Right lobe of liver (tissue), 4 donors: ENCODE measurements around the gene NLRP14.

Experiments
- CTCF ChIP-seq, 4 donors: fragments of 200-600 bp in 3 of 4; fragments of 450-650 bp in 1 of 4; IDR thresholded peaks; one replicate each; pipeline versions ENCODE4 v1.5.1 to v1.8.0; 2016 to 2022; ENCODE audit warnings: antibody characterized with exemption in 4 of 4, mild to moderate bottlenecking in 2 of 4
- POLR2A ChIP-seq: fragments of 450-650 bp; IDR thresholded peaks from one replicate; pipeline ENCODE4 v1.6.1; 2017; ENCODE audit warnings: antibody characterized with exemption, mild to moderate bottlenecking
- donor health status: DM: no; HTN: no; CAD: no.
- donor health status: DM: no; HTN: no; CAD: no.
- donor health status: DM: no; HTN: yes; CAD: no.

GRCh38 chr11:7014118-7014517 is 6.2 kb upstream of the NLRP14 start:
- no peak for TF ChIP-seq POLR2A
- TF ChIP-seq CTCF (IDR thresholded peaks at IDR 0.05): no peak
